ENCODE measurements around the gene SUPT7L.
"Not testable (repeated sequence)": the region's sequence is repeated elsewhere in the genome, so short reads cannot be mapped to it uniquely, and the experiment has no call there.

Gene SUPT7L

DNA sequence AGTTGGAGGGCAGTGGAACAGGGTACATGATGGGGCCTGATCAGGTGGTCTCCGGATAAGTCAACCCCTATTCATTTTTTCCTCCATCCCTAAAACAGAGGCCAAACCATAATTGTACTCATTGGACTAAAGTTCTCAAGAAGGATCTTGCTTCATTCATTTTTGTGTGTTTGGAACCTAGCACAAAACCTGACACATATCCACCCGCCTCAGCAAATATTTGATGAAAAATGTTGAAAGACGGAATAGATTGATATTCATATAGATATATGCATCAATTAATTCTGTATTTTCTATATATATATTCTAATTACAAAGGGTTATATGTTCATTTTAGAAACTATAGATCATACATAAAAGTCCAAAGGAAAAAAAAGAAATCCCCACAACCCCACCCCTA lies 22.2 kb upstream of the SUPT7L start:
- TF ChIP-seq, protein P1, sequence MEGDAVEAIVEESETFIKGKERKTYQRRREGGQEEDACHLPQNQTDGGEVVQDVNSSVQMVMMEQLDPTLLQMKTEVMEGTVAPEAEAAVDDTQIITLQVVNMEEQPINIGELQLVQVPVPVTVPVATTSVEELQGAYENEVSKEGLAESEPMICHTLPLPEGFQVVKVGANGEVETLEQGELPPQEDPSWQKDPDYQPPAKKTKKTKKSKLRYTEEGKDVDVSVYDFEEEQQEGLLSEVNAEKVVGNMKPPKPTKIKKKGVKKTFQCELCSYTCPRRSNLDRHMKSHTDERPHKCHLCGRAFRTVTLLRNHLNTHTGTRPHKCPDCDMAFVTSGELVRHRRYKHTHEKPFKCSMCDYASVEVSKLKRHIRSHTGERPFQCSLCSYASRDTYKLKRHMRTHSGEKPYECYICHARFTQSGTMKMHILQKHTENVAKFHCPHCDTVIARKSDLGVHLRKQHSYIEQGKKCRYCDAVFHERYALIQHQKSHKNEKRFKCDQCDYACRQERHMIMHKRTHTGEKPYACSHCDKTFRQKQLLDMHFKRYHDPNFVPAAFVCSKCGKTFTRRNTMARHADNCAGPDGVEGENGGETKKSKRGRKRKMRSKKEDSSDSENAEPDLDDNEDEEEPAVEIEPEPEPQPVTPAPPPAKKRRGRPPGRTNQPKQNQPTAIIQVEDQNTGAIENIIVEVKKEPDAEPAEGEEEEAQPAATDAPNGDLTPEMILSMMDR (conservative IDR thresholded peaks at IDR 0.05; ENCODE audit: low read depth, low read length) = no peak
- DNase-seq (ENCODE audit: low read depth) = no peak

DNA sequence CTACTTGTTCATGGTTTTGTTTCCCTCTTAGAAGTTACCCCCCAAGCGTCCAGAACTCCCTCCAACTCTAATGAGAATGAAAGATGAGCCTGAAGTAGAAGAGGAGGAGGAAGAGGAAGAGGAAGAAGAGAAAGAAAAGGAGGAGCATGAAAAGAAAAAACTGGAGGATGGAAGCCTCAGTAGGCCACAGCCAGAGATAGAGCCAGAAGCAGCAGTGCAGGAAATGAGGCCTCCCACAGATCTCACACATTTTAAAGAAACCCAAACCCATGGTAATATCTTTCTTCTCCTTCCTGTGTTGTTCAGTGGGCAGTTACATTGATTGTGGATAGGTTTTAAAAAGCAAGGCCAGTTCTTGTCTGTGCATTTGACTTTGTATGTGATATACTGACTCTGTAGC lies 21.6 kb upstream of the SUPT7L start:
- H3K4me3 ChIP-seq (ENCODE audit: low read depth, low read length); DNase-seq (ENCODE audit: low read depth): not testable (repeated sequence)

More for the DNA sequence above, 22.2 kb upstream of the SUPT7L start:
- no peak overlapping the region for H3K4me3 ChIP-seq (ENCODE audit: low read depth, low read length)

DNA sequence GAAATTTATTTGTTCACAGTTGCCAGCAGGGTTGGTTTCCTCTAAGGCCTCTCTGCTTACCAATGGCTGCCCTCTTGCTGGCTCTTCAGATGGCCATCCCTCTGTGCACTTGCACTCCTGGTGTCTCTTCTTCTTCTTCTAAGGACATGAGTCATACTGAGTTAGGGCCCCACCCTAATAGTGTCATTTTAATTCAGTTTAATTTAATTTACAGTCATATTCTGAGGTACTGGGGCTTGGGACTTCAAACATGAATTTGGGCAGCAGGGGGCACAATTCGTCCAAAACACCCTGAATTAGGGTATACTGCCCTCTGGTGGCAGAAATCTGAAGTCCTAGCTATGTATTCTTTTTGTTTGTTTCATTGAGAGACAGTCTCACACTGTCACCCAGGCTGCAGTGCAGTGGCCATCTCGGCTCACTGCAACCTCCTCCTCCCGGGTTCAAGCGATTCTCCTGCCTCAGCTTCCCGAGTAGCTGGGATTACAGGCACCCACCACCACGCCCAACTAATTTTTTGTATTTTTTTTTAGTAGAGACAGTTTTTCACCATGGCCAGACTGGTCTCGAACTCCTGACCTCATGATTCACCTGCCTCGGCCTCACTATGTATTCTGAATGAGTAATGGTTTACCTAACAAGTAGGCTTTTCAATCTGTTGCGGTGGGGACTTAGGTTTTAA lies 20.1 kb upstream of the SUPT7L start:
- peak; percentile 95 for DNase-seq (ENCODE audit: low read depth)
- H3K4me3 ChIP-seq (ENCODE audit: low read depth, low read length) = no peak overlapping the region
- TF ChIP-seq, protein P1 (conservative IDR thresholded peaks at IDR 0.05; ENCODE audit: low read depth, low read length) = peak; percentile 95

GRCh38 chr2:27682334-27682771 lies 18.9 kb upstream of the SUPT7L start:
- DNase-seq (ENCODE audit: low read depth) = peak; percentile 94
- not testable (repeated sequence) for H3K4me3 ChIP-seq (ENCODE audit: low read depth, low read length)

DNA sequence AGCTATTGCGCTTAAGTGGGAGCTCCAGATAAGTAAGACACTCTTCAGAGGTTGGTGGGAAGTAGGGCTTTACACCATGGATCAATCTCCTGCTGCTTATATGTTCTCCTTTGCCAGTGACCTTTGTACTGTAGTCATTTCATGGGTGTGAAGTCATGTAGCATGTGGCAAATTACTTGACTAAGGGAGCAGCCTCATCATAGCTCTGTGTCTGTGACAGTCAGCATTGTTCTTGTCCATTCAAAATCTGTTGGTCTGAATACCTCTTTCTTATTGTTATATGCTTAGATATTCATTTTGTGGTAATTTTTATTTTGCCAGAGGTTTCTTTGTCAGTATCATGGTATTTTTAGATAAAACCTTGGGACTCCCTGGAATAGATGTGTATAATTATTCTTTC lies 18.4 kb upstream of the SUPT7L start:
- H3K4me3 ChIP-seq (ENCODE audit: low read depth, low read length) = no peak overlapping the region
- TF ChIP-seq, protein P1 (conservative IDR thresholded peaks at IDR 0.05; ENCODE audit: low read depth, low read length) = no peak
- peak; percentile 83 for DNase-seq (ENCODE audit: low read depth)

DNA sequence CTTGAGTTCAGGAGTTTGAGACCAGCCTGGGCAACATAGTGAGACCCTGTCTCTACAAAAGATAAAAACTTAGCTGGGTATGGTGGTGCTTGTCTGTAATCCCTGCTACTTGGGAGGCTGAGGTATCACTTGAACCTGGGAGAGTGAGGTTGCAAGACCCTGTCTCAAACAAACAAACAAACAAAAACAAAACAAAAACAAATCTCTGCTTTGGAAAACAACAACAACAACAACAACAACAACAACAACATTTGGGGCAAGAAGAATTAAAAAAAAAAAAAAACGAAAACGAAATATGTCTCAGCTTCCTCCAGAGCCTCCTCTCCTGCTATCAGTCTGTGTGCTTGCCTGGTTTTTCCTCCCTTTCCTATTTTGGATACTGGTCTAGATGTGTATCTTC lies 17.2 kb upstream of the SUPT7L start:
- TF ChIP-seq, protein P1 (conservative IDR thresholded peaks at IDR 0.05; ENCODE audit: low read depth, low read length) = no peak
- no peak overlapping the region for H3K4me3 ChIP-seq (ENCODE audit: low read depth, low read length)
- no peak for DNase-seq (ENCODE audit: low read depth)

DNA sequence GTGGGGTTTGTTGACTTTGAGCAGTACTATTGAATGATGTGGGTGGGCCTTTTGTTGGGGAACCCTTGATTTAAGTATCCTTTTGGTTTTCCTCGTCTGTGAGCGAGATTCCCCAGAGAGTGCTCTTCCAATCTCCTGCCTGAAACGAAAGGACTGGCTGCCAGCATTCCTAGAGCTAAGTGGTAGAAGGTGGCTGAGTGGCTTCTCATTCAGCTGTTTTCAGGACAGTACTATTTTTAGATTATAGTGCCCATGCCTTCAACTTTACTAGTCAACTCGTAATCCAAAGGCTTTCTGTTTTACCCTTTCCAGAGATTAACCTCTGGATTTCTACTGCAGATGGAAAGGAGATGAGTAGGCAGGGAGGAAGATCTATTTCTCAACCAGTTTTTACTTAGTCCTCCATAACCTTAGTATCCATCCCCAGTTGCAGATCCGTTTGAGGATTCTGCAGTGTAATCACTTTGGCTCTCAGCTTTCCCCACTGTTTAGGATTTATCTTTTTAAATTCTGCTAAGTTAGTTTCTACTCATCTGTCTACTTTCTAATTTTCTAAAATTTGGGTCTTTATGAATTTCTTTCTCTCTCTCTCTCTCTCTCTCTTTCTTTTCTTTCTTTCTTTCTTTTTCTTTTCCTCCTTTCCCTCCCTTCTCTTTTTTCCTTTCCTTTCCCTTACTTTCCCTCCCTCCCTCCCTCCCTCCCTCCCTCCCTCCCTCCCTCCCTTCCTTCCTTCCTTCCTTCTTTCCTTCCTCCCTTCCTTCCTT lies 9.5 kb upstream of the SUPT7L start:
- TF ChIP-seq, protein P1 (conservative IDR thresholded peaks at IDR 0.05; ENCODE audit: low read depth, low read length) = no peak
- DNase-seq (ENCODE audit: low read depth) = no peak
- H3K4me3 ChIP-seq (ENCODE audit: low read depth, low read length) = no peak overlapping the region

DNA sequence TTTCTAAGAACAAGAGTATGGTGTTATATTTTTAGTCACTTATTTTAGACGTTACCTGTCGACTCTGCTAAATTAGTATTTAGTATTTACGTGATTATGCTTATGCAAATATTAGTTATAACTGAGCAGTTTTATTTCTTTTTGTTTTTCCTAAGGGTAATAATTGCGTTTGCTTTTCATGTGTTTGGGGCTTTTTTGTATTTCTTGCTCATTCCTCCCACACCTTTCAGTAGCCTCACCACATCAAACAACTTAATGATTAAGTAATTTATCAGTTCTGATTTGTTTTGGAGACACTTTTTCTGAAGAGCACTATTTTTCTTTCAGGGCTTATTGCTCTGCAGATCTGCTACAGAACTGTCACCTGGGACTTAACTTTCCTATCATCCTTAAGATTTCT lies 7.8 kb upstream of the SUPT7L start:
- TF ChIP-seq, protein P1 (conservative IDR thresholded peaks at IDR 0.05; ENCODE audit: low read depth, low read length) = no peak

More for the DNA sequence above, 7.8 kb upstream of the SUPT7L start:
- DNase-seq (ENCODE audit: low read depth) = no peak
- no peak overlapping the region for H3K4me3 ChIP-seq (ENCODE audit: low read depth, low read length)
